CD4-positive, CD25-positive, alpha-beta regulatory T cell (primary cell): ENCODE results near the gene SLC2A5. TPM values are rescaled to one million over a fixed set of nuclear protein-coding genes. Genes with fewer than 3 reads are reported as not detected.
"Not testable (repeated sequence)": the region's sequence is repeated elsewhere in the genome, so short reads cannot be mapped to it uniquely, and the experiment has no call there.

Experiments used
- ATAC-seq, 2 donors: fragments of 150-1000 bp; cut with Tn5 transposase; one replicate each; pipeline ENCODE4 v1.10.0; 2021; ENCODE audit warnings: low read depth in 2 of 2, moderate number of reproducible peaks in 2 of 2, moderate library complexity in 1 of 2
- DNase-seq, 3 donors: peaks; one replicate each; pipeline versions ENCODE4 v3.0.0 to v3.0.0-alpha.2; 2012 to 2022; ENCODE audit warnings: mixed read lengths in 1 of 3
- H3K27ac ChIP-seq: one replicate; pipeline ENCODE4 v1.7.0; 2013; ENCODE audit warnings: mild to moderate bottlenecking, low read length; ENCODE audit not compliant: insufficient read depth, poor library complexity, severe bottlenecking
- H3K27me3 ChIP-seq: one replicate; pipeline ENCODE4 v1.7.0; 2013; ENCODE audit warnings: low read length; ENCODE audit not compliant: control insufficient read depth, insufficient read depth
- H3K36me3 ChIP-seq: one replicate; pipeline ENCODE4 v1.7.0; 2013; ENCODE audit warnings: mild to moderate bottlenecking, low read length, moderate library complexity; ENCODE audit not compliant: control insufficient read depth, insufficient read depth
- H3K4me1 ChIP-seq: 2 replicates; pipeline ENCODE4 v1.7.0; 2013; ENCODE audit warnings: mild to moderate bottlenecking, low read length; ENCODE audit not compliant: insufficient read depth, control insufficient read depth, poor library complexity, severe bottlenecking
- H3K4me3 ChIP-seq: one replicate; pipeline ENCODE4 v1.7.0; 2013; ENCODE audit warnings: low read depth, mild to moderate bottlenecking, low read length, moderate library complexity
- H3K9me3 ChIP-seq, 2 experiments: 1 replicate in 1 of 2; 2 replicates in 1 of 2; pipeline ENCODE4 v1.7.0; 2013; ENCODE audit warnings: low read length in 2 of 2, mild to moderate bottlenecking in 1 of 2, moderate library complexity in 1 of 2; ENCODE audit not compliant: control insufficient read depth in 2 of 2
- H3K27ac Mint-ChIP-seq, 3 donors: one replicate each; pipeline ENCODE4 v1.8.0; 2020 to 2022; ENCODE audit warnings: mild to moderate bottlenecking in 3 of 3, mixed read lengths in 3 of 3, moderate library complexity in 2 of 3
- H3K27me3 Mint-ChIP-seq: one replicate; pipeline ENCODE4 v1.8.0; 2022; ENCODE audit warnings: mild to moderate bottlenecking, mixed read lengths
- H3K36me3 Mint-ChIP-seq: one replicate; pipeline ENCODE4 v1.8.0; 2020; ENCODE audit warnings: mixed read lengths
- H3K4me1 Mint-ChIP-seq, 4 donors: one replicate each; pipeline ENCODE4 v1.8.0; 2020 to 2022; ENCODE audit warnings: mixed read lengths in 4 of 4, mild to moderate bottlenecking in 1 of 4
- H3K4me3 Mint-ChIP-seq, 4 donors: one replicate each; pipeline ENCODE4 v1.8.0; 2020 to 2022; ENCODE audit warnings: mild to moderate bottlenecking in 4 of 4, mixed read lengths in 4 of 4, moderate library complexity in 3 of 4
- H3K9me3 Mint-ChIP-seq, 7 donors: one replicate each; pipeline ENCODE4 v1.8.0; 2020 to 2022; ENCODE audit warnings: mixed read lengths in 7 of 7, mild to moderate bottlenecking in 3 of 7, moderate library complexity in 2 of 7
- polyA plus RNA-seq, 4 donors: library from polyadenylated mRNA; unstranded; fragments of 300-500 nt; fragmentation: Illumina TruSeq; gene quantifications; one replicate each; pipeline ENCODE4 v1.2.3, GENCODE V29; 2021
- total RNA-seq: library from RNA; stranded (reverse); gene quantifications from one replicate; pipeline ENCODE4 v1.2.3, GENCODE V29; 2022

The SLC2A5 gene
- total and polyA plus RNA-seq, 5 donors from 2014 or later: 0.08 to 0.64 TPM; not detected in 3

- Histone ChIP-seq H3K9me3 (no peaks in the 10 kb centered on the region), H3K4me1 (no peaks in the 10 kb centered on the region), H3K36me3 (no peaks in the 10 kb centered on the region), H3K27ac (no peak overlapping the region), H3K27me3 (peaks cover 2% of the 10 kb centered on the region), H3K4me3 (no peak overlapping the region)
- DNase-seq (no peak), ATAC-seq (no peak)
- no peak overlapping the region for H3K4me3 Mint-ChIP-seq
- peaks cover 16% of the 10 kb centered on the region for H3K27me3 Mint-ChIP-seq
- H3K27ac Mint-ChIP-seq: peak overlapping the region in 1 of 3 donors; percentile 55
- no peaks in the 10 kb centered on the region for H3K36me3 Mint-ChIP-seq
- no peaks in the 10 kb centered on the region for H3K4me1 Mint-ChIP-seq
- H3K9me3 Mint-ChIP-seq: no peaks in the 10 kb centered on the region
Measured at GRCh38 chr1:9025449-9025848, 44.0 kb downstream of the SLC2A5 start.

GRCh38 chr1:9024837-9025236, 44.6 kb downstream of the SLC2A5 start:
- Histone ChIP-seq H3K4me3 (no peak overlapping the region), H3K4me1 (no peaks in the 10 kb centered on the region), H3K27ac (no peak overlapping the region), H3K9me3 (no peaks in the 10 kb centered on the region), H3K27me3 (peaks cover 2% of the 10 kb centered on the region), H3K36me3 (no peaks in the 10 kb centered on the region)
- no peaks in the 10 kb centered on the region for H3K4me1 Mint-ChIP-seq
- no peaks in the 10 kb centered on the region for H3K9me3 Mint-ChIP-seq
- DNase-seq: no peak
- no peak for ATAC-seq
- H3K36me3 Mint-ChIP-seq: no peaks in the 10 kb centered on the region
- H3K27ac Mint-ChIP-seq: no peak overlapping the region
- H3K27me3 Mint-ChIP-seq: peaks cover 10% of the 10 kb centered on the region
- H3K4me3 Mint-ChIP-seq: no peak overlapping the region

GRCh38 chr1:9022773-9023172, 46.7 kb downstream of the SLC2A5 start:
- Histone ChIP-seq H3K36me3 (no peaks in the 10 kb centered on the region), H3K4me3 (no peak overlapping the region), H3K27ac (no peak overlapping the region), H3K9me3 (no peaks in the 10 kb centered on the region), H3K27me3 (no peaks in the 10 kb centered on the region), H3K4me1 (no peaks in the 10 kb centered on the region)
- H3K9me3 Mint-ChIP-seq: peaks cover 0 to 2% (median 0%) of the 10 kb centered on the region in 7 donors
- no peak overlapping the region for H3K27ac Mint-ChIP-seq
- H3K4me3 Mint-ChIP-seq: no peak overlapping the region
- DNase-seq (no peak), ATAC-seq (no peak)
- H3K27me3 Mint-ChIP-seq: peaks cover 10% of the 10 kb centered on the region
- H3K36me3 Mint-ChIP-seq: no peaks in the 10 kb centered on the region
- no peaks in the 10 kb centered on the region for H3K4me1 Mint-ChIP-seq

GRCh38 chr1:9022026-9022738, 47.3 kb downstream of the SLC2A5 start:
- H3K36me3 Mint-ChIP-seq, H3K4me1 Mint-ChIP-seq, H3K9me3 ChIP-seq, ATAC-seq, DNase-seq, H3K27me3 ChIP-seq, H3K27ac ChIP-seq, H3K27me3 Mint-ChIP-seq, H3K4me3 ChIP-seq, H3K27ac Mint-ChIP-seq, H3K4me3 Mint-ChIP-seq, H3K9me3 Mint-ChIP-seq, H3K4me1 ChIP-seq, H3K36me3 ChIP-seq: not testable (repeated sequence)

GRCh38 chr1:9020305-9020704, 49.1 kb downstream of the SLC2A5 start:
- Histone ChIP-seq H3K36me3 (no peaks in the 10 kb centered on the region), H3K9me3 (no peaks in the 10 kb centered on the region), H3K27me3 (no peaks in the 10 kb centered on the region), H3K4me3 (no peak overlapping the region), H3K4me1 (no peaks in the 10 kb centered on the region), H3K27ac (no peak overlapping the region)
- ATAC-seq (no peak), DNase-seq (no peak)
- peaks cover 0 to 2% (median 0%) of the 10 kb centered on the region in 7 donors for H3K9me3 Mint-ChIP-seq
- H3K36me3 Mint-ChIP-seq: no peaks in the 10 kb centered on the region
- H3K4me1 Mint-ChIP-seq: no peaks in the 10 kb centered on the region
- no peak overlapping the region for H3K4me3 Mint-ChIP-seq
- H3K27ac Mint-ChIP-seq: no peak overlapping the region
- peaks cover 11% of the 10 kb centered on the region for H3K27me3 Mint-ChIP-seq

GRCh38 chr1:9019896-9020295, 49.5 kb downstream of the SLC2A5 start:
- no peak for DNase-seq
- Mint-ChIP-seq H3K36me3 (no peaks in the 10 kb centered on the region), H3K4me3 (no peak overlapping the region), H3K27me3 (peaks cover 15% of the 10 kb centered on the region), H3K27ac (no peak overlapping the region), H3K4me1 (no peaks in the 10 kb centered on the region), H3K9me3 (peaks cover 0 to 2% (median 0%) of the 10 kb centered on the region in 7 donors)
- Histone ChIP-seq H3K4me3 (no peak overlapping the region), H3K9me3 (no peaks in the 10 kb centered on the region), H3K36me3 (no peaks in the 10 kb centered on the region), H3K27me3 (no peaks in the 10 kb centered on the region), H3K4me1 (no peaks in the 10 kb centered on the region), H3K27ac (no peak overlapping the region)
- ATAC-seq: no peak

- no peaks in the 10 kb centered on the region for H3K27me3 ChIP-seq
- H3K4me3 ChIP-seq: no peak overlapping the region
- H3K4me1 ChIP-seq: no peaks in the 10 kb centered on the region
- DNase-seq: no peak
- no peaks in the 10 kb centered on the region for H3K36me3 Mint-ChIP-seq
- ATAC-seq: no peak
- no peaks in the 10 kb centered on the region for H3K4me1 Mint-ChIP-seq
- H3K9me3 ChIP-seq: no peaks in the 10 kb centered on the region
- H3K4me3 Mint-ChIP-seq: no peak overlapping the region
- peaks cover 0 to 2% (median 0%) of the 10 kb centered on the region in 7 donors for H3K9me3 Mint-ChIP-seq
- H3K27me3 Mint-ChIP-seq: peaks cover 11% of the 10 kb centered on the region
- H3K36me3 ChIP-seq: no peaks in the 10 kb centered on the region
- H3K27ac Mint-ChIP-seq: no peak overlapping the region
- H3K27ac ChIP-seq: no peak overlapping the region
Measured at GRCh38 chr1:9018333-9018732, 51.1 kb downstream of the SLC2A5 start.

GRCh38 chr1:9016455-9016854, 53.0 kb downstream of the SLC2A5 start:
- Histone ChIP-seq H3K36me3 (no peaks in the 10 kb centered on the region), H3K4me1 (no peaks in the 10 kb centered on the region), H3K4me3 (no peak overlapping the region), H3K27me3 (no peaks in the 10 kb centered on the region), H3K27ac (no peak overlapping the region), H3K9me3 (no peaks in the 10 kb centered on the region)
- H3K4me1 Mint-ChIP-seq: no peaks in the 10 kb centered on the region
- no peak overlapping the region for H3K4me3 Mint-ChIP-seq
- no peaks in the 10 kb centered on the region for H3K36me3 Mint-ChIP-seq
- ATAC-seq: no peak
- H3K27ac Mint-ChIP-seq: no peak overlapping the region
- peaks cover 0 to 2% (median 0%) of the 10 kb centered on the region in 7 donors for H3K9me3 Mint-ChIP-seq
- H3K27me3 Mint-ChIP-seq: peaks cover 11% of the 10 kb centered on the region
- DNase-seq: no peak
